22Rv1 (cell line): ENCODE results near the gene SLC13A5.

Experiments
- ZFX ChIP-seq: fragments of 450-650 bp; IDR thresholded peaks from 2 replicates; pipeline ENCODE4 v1.6.1; 2017; ENCODE audit warnings: antibody characterized with exemption, borderline replicate concordance
- TF ChIP-seq, protein P1 (sequence below): fragments of 450-650 bp; IDR thresholded peaks from 2 replicates; pipeline ENCODE4 v1.5.1; 2017; ENCODE audit warnings: mild to moderate bottlenecking

DNA sequence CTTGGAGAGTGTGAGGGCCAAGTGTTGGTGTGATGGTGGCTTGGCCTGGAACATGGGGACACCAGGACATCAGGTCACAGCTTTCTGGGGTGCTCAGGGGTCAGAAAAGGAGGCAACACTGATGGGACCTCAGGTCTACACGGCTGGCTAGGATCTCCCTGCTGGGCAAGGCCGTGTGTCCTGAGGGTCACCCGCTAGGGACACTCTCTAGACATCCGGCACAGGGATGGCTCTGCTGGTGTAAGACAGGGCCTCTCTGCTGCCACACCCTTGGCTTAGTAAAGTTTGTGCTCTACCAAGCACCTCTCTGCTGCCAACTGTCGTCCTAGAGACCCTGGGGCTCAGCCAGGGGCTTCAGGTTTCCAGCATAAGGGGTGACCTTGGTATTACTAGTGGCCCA lies 16.3 kb downstream of the SLC13A5 start:
- TF ChIP-seq, protein P1, sequence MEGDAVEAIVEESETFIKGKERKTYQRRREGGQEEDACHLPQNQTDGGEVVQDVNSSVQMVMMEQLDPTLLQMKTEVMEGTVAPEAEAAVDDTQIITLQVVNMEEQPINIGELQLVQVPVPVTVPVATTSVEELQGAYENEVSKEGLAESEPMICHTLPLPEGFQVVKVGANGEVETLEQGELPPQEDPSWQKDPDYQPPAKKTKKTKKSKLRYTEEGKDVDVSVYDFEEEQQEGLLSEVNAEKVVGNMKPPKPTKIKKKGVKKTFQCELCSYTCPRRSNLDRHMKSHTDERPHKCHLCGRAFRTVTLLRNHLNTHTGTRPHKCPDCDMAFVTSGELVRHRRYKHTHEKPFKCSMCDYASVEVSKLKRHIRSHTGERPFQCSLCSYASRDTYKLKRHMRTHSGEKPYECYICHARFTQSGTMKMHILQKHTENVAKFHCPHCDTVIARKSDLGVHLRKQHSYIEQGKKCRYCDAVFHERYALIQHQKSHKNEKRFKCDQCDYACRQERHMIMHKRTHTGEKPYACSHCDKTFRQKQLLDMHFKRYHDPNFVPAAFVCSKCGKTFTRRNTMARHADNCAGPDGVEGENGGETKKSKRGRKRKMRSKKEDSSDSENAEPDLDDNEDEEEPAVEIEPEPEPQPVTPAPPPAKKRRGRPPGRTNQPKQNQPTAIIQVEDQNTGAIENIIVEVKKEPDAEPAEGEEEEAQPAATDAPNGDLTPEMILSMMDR, result no peak
- TF ChIP-seq ZFX, result no peak
